HS-27A (cell line): ENCODE measurements around the gene WWOX.

Experiments
- DNase-seq: peaks from one replicate; pipeline ENCODE4 v3.0.0-alpha.2; 2012; ENCODE audit warnings: low read depth, missing footprints

Gene WWOX

DNA sequence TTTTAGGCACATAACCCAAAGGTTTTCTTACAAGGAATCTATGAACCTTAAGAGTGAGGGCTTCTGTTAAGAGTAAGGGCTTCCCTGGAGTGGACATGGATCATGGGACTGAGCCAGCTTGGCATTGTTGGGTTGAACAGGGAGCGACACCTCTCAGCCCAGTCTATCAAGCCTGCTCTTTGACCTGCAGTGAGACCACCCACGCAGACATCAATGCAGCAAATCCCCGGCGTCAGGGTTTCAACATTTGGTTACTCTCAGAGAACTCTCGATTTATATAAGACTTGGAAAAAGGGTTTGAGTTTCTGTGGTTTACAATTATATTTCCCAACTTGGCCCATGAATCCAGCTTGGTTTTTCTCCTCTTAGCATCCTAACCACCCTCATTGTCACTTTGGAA is 299.9 kb downstream of the WWOX start:
- DNase-seq: no peak

DNA sequence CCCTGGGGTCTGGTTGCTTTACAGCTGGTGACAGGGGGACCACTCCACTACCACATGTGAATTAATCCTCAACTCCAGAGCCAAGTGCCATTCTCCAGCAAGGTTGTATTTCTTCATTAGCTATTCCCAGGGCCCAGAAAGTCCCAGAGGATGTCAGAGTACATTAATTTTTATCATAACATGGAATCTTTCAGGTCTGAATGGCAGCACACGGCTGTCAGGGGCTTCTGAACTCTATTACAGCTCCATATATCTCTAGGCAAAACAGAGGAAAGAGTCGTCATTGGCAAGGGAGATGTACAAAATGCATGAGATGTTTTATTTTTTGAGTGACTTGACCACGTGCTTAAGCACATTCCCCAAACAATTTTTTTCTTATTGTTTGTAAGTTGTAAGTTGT is 303.4 kb downstream of the WWOX start:
- no peak for DNase-seq

DNA sequence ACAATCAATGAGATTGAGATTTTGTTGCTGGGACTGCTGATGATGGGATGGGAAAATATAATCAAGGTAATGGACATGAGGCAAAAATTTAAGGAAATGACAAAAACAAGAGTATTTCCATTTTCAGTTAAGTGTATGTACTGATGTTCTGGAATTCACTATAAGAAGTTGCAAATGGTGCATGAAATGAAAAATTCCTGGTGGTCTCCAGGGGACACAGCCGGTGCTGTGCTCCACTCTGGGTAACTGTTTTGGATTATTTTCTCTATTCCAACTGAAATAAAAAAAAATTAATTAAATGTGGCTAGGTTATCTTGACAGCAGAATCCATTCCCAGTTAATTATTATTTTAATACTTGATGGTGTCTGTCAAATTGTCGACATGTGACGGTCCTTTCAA is 305.6 kb downstream of the WWOX start:
- DNase-seq: no peak

DNA sequence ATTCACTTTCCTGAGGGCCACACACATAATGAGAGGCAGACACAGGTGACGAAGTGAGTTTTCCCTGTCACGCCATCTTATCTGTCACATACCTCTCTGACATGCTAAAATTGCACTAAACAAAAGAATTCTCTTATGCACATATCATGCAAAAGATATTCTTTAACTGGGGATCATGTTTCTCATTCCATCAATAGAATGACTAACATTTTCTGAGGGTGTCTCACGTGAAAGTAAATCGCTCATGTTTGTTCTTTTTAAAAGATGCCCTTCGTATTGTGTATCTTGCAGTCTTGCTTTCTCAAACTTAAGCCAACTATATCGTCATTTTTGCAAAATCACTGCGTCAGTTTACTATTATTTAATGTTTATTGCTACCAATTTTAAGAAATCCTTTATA is 306.4 kb downstream of the WWOX start:
- DNase-seq: no peak

DNA sequence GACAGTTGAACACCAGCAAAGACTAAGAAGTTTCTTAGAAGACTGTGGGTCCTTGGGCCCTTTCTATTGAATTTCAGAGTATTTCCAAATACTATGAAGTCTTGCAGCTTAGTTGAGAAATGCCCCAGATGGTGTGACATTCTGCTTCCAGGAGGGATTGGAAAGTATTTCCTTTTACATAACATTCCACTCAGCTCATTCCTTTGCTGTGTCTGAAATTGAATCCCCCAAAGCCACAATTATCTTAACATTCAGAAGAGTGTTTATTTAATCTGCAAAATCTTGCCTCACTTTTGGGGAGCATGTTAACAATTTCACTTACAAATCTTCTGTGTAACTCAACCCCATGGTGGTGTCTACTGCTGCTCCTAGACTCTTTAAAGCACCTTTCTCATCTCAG is 307.7 kb downstream of the WWOX start:
- DNase-seq: no peak

DNA sequence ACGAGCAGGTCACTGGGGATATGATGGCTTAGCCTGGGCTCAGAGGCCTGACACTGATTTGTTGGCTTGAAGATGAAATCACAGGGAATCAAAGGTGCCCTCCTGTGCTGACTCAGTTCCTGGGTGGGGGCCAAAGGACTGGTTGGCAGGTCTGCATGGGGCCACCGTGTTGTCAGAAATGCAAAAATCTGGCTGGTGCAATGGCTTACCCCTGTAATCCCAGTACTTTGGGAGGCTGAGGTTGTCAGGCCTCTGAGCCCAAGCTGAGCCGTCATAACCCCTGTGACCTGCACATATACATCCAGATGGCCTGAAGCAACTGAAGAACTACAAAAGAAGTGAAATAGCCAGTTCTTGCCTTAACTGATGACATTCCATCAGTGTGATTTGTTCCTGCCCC is 314.2 kb downstream of the WWOX start:
- DNase-seq: no peak

DNA sequence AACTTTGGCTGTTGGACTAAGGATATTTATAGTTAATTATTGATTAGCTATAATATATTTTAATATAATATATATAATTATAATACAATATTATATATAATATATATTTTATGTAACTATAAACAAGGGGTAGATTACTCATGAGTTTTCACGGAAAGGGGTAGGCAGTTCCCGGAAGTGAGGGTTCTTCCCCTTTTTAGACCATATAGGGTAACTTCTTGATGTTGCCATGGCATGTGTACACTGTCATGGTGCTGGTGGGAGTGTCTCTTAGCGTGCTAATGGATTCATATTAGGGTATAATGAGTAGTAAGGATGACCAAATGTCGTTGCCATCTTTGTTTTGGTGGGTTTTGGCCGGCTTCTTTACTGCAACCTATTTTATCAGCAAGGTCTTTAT is 315.6 kb downstream of the WWOX start:
- DNase-seq: no peak

DNA sequence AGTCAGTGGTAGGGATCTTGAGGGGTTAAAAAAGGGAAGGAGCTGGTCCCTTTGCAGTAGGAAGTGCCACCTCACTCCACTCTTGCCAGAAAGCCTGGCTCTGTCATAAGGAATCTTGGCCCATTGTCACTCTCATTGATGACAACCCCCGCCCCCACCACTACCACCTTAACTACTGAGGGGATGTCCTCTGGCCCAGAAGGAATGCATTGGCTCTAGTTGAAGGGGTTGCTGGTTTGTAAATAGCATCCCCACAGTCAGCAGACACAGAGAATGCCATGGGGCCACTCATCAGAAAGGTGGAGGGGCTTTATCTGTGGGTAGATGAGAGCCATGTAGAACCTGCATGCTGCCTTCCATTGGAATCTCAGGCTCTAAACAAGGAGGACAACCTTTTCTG is 316.2 kb downstream of the WWOX start:
- DNase-seq: no peak

DNA sequence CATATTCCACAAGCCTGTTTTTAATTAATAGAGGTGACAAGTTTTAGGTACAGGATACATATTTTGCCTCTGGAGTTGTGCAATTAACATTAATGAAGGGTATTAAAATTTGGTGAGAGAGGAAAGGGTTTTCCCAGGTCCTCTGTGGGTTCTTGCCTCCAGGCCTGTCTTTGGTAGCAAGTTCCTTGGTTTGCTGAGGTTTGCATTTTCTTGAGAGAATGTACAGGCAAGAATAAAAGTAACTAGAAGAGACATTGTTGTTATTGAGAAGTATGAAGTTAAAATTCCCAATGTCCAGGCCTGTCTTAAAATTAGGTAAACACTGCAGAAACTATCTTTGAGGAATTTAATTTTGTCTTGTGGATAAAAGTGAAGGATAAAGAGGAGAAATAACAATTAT is 316.9 kb downstream of the WWOX start:
- no peak for DNase-seq

DNA sequence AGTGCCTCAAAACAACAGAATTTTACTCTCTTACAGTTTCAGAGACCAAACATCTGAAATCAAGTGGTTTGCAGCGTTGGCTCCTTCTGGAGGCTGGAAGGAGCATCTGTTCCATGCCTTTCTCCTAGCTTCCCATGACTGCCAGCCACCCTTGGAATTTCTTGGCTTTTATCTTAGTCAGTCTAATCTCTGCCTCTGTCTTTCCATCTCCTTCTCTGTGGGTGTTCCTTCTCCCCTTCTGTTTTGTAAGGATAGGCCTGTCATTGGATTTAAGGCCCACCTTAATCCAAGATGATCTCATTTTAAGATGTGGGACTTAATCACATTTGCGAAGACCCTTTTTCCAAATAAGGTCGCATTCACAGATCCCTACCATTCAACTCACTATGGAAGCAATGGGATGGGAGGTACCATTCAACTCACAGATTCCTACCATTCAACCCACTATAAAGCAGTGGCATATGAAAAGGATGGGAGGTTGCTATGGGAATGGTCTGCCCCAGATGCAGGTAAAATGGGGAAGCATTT is 321.8 kb downstream of the WWOX start:
- no peak for DNase-seq

DNA sequence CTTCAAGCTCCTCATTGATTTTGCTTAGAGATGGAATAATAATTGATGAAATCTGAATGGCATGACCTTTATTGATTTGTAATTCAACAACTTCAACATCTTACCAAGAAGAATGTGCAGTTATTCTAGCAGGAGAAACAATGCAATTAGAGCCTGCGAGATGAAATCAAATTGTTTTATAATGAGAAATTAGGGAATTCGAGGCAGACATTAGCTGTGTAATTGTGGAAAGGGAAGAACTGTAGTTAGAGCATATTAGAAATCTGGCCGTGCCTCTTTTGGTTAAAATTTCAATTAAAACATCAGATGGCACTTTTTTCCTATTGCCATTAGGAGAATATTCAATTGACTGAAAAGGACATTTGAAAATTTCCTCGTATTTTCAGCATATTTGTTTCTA is 325.8 kb downstream of the WWOX start:
- no peak for DNase-seq

DNA sequence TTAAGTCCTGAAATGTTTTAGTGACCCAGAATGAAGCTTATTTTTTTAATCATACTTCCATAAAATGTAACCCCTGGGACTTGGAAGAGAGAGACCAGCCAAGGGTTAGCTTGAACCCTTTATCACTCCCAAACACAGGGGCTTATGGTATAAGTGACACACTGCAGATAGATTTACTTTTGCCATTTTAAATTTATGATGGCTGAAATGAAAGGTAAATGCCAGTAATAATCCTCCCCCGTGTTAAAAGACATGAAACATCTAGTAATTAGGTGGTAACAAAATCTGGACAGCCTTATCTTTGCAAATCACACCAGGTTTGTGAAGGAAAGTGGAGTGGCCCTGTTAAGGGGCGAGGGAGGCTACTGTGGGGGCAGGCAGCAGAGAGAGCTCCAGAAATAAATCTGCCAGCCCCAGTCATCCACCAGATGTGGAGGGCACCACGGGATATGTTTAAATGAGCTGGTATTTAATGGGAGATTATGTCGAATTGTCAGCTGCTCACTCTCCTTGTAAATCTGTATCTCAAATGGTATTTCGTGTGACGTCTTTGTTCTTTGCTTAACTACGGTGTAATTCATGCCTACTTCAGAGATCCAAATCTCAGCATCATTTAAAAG is 326.5 kb downstream of the WWOX start:
- DNase-seq: no peak

DNA sequence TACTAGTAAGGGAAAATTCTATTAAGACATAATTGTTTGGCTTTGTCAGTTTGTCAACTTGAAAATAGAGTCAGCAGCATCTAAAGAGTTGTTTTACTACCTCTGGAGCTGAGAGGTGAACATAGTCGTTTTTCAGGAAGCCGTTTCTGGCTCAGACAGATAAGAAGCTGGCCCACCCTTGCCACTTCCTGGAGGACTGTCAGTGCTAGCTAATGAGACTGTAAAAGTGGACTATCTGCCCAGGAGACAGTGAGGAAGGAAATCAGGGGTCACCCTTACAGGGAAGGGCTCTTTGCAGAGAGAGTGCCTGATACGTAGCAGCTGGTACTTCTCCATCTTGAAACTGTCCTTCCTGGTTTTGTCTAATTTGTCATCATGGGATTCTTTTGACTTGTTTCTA is 328.7 kb downstream of the WWOX start:
- DNase-seq: no peak

DNA sequence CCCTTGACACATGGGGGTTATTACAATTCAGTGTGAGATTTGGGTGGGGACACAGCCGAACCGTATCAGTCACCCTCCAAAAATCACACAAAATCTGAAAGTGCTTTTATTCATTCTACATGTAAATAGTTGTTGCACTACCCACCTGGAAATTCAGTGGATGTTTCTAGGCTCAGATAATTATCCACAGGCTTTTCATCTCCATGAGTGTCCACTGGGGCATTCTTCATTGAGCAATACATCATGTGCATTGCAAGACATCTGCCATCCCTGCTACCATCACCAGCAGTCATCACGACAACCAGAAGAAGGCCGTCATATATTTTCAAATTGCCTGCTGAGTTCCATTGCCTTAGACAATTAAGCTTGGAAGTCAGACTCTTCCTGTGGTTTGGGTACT is 330.8 kb downstream of the WWOX start:
- DNase-seq: no peak

DNA sequence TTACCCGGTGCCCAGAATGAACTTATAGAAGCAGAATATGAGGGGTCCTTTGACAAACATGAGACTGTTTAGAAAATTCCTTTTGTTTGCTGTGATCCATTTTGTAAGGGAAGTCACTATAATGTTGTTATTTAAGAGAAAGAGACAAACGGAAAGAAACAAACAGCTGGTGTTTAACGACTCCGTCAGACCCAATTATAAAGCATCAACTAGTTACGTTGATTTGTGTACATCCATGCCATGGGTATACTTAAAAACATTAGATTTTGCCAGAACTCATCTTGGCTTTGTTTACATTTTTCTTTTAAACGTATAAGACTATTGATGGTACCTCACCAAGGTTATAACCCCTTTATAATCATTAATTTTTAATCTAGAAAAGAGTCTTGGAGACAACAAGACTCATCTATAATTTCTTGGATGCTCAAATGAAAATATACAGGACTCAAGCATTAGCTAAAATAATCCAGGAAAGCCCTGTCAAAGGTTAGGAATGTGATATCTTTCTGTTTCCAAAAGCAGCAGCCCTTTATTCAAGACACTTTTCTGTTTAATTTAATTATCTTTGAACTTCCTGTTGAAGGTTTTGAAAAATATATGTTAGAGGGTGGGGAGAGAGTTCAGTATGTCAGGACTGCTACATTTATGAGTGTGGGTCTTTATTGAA is 331.7 kb downstream of the WWOX start:
- no peak for DNase-seq

DNA sequence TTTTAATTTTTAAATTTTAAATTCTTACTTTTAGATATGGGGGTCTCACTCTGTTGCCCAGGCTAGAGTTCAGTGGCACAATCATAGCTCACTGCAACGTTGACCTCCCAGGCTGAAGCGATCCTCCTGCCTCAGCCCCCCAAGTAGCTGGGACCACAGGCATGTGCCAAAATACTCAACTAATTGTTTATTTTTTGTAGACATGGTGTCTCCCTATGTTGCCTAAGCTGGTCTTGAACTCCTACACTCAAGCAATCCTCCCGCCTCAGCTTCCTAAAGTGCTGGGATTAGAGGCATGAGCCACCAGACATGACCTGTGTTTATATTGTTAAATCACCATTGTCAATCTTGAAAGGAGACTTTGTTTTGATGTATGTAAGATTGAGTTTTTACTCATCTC is 332.2 kb downstream of the WWOX start:
- DNase-seq: no peak

DNA sequence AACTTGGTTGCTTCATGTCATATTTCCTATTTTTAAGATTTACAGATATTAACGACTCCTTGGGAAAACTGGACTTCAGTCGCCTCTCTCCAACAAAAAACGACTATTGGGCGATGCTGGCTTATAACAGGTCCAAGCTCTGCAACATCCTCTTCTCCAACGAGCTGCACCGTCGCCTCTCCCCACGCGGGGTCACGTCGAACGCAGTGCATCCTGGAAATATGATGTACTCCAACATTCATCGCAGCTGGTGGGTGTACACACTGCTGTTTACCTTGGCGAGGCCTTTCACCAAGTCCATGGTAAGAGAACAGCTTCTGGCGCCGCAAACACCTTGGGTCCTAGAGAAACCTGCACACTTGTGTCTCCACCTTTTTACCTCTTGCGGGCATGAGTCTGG is 333.0 kb downstream of the WWOX start:
- DNase-seq: no peak

DNA sequence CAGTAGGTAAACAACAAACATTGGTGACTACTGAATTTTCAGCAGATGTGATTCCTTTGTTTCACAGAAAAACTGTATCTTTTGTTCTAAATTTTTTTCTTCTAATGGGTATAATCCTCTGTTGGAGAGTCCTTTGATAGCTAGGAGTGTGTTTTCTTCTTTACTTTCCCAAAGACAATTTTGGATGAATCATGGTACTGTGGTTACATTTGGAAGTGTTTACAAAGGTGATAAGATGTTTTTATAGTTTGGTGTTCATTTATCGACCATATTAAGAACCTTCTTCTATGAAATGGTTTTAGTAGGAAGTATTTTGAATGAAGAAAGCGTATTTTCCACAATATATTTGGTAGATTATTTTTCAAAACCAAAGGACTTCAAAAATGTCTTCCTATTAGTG is 333.7 kb downstream of the WWOX start:
- DNase-seq: no peak

DNA sequence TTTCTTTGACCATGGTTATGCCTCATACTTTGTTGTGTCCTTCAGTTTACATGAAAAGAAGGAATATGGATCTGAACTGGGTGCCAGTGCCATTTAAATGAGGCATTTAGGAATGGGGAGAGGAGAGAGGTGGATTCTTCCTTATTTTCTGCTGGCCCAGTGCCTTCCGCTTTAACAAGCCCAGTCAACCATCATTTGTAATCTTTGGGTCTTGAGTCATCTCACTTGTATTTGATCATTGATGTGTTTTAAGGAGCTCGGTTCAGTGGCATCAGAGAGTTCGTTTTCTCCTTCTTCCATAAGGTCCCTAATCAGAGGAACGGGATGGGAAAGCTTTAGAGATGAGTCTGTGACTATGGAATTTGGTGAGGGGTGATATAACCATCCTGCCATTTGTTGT is 334.9 kb downstream of the WWOX start:
- DNase-seq: no peak

DNA sequence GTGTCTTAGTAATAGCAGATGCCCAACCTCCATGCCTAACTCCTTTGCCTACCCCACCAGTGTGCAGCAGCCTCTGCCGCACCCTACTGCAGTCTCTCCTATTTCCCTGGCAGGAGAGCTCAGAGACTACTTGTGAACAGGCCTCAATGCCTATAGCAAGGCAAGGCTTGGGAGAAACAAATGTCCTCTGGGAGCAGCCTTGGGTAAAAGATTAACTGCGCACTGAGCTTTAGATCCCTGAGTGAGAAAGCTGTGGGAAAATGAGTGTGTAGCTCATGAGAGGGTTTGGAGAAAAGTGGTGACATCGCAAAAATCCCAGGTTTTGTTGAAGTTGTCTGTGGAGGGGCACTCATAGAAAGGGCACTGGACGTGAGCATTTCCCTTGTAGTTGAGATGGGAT is 335.8 kb downstream of the WWOX start:
- DNase-seq: no peak

DNA sequence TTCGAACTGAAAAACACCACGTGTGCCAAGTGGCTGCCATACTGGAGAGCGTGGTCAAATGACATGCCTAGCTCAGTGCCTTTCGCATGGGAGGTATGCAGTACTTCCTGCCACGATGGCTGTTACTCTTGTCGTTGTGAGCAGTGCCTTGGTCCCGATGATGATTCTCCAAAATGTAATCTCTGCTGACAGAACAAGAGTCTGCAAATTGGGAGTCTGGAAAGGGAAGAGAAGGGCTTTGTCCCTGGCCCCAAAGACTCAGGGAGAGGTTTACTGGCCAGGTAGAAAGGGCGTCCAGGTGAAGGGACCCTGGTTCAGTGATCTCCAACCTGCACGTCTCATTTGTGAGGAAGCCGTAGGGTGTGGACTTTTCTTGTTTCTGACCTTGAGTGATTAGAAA is 336.6 kb downstream of the WWOX start:
- DNase-seq: no peak

DNA sequence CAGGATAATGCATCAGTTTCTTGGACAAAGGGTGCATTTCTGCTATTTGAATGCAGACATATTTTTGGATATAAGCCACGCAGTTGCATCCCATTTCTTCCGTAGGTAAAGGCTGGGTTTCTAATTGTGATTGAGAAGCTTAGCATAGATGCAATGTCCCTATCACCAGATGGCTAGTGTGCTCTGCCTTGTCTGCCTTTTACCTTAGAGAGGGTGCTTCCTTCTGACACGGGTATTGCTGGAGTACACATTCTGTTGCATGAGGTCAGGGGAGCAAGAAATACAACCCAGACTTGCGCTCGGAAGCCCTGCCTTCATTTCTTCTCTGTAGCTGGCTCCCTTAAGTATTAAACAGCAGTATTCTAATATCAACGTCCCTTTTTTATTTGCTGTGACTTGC is 337.4 kb downstream of the WWOX start:
- no peak for DNase-seq

DNA sequence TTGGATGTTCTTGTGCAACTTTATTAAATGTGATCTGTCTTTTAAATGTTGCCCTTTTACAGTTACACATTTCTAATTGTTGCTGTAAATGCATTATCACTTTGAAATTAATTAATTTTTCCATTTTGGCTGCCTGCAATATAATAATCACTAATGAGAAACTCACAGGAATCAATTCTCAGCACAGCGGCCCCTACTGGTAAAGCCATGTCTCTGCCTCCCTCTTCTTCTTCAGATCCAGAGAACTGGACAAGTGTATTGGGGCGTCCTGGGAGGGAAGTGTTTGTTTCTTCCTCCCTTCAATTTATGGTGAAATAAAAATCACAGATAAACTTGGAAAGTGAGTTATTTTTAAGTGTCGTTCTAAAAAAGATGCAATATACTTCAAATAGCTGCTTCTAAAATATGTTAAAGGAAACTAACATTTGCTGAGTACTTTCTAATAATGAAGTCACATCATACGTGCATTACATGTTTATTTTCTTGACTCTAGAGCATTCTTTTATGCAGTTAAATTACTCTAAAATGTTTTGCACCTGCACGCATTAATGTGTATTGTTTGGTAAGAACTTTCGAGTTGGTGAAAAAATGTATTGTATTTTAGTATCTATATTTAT is 338.0 kb downstream of the WWOX start:
- no peak for DNase-seq

DNA sequence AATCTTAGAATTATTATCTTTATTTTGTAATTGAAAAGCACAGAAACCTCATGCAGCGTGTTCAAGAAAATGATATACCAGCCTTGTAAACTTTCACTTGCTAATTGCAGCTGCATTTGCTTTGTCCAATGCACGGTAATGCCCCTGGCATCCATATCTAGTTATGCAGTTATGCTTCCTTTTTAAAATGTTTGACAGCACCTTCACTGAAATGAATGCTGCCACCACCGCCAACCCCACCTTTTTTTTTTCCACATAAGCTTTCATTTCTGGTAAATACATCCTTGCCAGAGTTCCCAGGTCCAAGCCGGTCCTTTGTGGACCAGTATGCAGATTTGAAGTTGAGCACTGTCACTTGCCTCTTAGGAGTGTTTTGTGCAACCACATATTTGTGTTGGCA is 338.8 kb downstream of the WWOX start:
- DNase-seq: no peak
